Measurements from ENCODE around the gene FADS2.

Gene FADS2

GRCh38 chr11:61905801-61906521, 77.9 kb downstream of the FADS2 start:
- no peak for DNase-seq (ENCODE audit: low spot score)

DNA sequence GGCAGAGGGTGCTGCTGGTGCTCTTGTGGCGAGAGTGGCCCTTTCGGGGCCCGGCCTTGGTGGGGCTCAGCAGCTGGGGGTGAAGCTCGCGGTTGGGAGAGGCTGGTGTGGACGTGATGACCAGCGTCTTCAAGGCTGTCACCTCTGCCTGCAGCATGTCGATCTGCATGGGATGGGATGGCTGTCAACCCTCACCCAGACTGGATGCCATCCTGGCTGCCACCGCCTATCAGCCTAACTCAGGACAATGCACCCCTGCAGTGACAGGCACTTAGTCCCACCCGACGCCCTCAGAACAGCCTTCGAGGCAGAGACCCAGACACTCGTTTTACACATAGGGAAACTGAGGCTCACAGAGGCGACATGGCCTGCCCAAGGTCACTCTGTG, 78.4 kb downstream of the FADS2 start:
- DNase-seq (ENCODE audit: low spot score): no peak

GRCh38 chr11:61907282-61907681, 79.2 kb downstream of the FADS2 start:
- DNase-seq (ENCODE audit: low spot score): no peak

DNA sequence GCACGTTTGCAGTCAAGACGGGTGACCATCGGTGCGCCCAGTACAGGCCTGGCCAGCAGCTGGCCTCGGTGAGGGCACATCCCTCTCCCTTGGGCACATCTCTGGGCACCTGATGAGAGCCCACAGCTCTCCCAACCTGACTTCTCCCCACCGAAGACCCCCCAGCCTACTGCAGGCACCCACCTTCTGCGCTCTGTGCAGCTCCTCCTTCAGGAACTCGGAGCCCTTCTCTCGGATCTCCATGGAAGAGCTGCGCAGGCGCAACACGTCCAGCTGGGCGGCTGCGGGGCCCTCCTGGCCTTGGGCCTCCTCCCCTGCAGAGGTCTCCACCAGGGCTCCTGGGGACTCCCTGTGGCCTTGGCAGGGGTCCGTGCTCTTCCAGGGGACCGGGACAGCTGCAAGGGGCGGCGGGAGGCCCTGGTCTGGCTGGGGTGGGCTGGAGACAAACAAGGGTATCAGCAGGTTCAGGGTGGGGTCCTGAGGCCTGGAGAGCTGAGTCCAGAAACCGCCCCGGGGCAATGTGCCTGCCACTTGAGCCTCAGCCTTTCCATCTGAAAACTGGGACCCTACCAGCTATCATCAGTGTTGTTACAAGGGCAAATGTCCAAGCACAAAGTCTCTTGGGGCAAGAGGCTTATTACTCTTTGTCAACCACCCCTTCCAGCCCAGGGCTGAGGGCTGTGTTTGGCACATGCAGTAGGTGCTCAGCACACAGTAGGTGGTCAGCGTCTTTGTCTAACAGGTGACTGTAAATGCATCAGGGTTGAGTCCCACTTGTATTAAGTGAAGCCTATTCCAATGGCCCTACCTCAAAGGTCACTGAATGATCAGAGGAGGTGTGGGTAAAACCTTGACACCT, 80.0 kb downstream of the FADS2 start:
- DNase-seq (ENCODE audit: low spot score): no peak

GRCh38 chr11:61908730-61909316, 80.7 kb downstream of the FADS2 start:
- no peak for DNase-seq (ENCODE audit: low spot score)

DNA sequence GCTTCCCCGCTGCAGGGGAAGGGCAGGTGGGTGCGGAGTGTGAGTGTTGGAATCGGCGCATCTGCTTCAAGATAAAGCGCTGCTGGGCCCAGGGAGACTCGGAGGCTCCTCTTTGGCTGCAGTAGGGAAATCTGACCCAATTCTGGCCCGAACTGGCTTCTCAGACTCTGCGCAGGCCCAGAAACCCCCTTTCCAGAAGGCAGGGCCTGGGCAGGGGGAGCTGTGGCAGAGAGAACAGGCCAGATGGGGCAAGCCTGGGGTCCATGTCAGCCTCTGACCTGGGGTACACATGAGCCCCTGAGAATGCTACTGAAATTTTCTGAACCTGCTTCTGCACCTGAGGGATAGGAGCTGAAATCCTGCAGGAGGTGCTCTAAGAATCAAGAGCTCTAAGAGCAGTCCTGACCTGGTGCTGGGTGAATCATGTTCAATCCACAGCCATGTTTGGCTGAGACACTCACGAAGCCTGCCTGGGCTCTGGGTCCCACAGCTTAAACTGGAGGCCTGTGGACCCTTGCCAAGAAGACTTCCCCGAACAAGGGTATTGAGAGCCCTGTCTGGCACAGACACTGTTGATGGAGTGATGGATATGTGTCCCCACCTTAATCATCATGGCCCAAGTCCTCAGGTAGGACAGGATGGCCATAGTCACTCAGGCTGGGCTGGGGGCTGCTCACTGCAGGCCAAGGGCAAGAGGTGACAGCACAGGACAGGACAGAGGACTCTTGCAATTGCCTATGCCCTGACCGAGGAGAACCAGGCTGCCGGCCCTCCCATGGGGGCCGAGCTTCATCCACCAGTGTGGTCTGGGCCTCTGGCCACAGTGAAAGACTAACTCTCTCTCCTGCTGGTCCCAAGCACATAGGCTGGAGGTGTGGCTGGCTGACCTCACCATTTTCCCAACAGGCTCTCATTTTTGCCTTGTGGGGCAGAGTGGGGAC, 82.4 kb downstream of the FADS2 start:
- DNase-seq (ENCODE audit: low spot score): no peak

- DNase-seq (ENCODE audit: low spot score): no peak
Measured at GRCh38 chr11:61911128-61911700, 83.1 kb downstream of the FADS2 start.

- DNase-seq (ENCODE audit: low spot score): no peak
Measured at GRCh38 chr11:61911701-61912529, 83.8 kb downstream of the FADS2 start.

DNA sequence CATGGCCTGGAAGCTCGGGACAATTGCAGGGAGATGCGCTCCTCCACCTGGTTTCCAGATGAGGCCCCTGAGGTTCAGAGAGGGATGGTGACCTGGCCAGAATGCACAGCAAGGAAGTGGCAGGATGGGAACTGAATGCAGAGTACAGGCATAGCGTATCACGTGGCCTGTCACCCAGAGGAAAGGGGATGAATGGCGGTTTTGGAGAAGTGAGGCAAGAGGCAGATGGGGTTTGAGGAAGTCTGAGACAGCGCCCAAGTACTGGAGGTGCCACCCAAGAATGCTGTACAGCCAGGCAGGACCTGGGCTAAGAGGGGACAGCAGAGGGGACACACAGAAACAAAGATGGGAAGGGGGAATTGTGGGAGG, 84.4 kb downstream of the FADS2 start:
- no peak for DNase-seq (ENCODE audit: low spot score)

- DNase-seq (ENCODE audit: low spot score): no peak
Measured at GRCh38 chr11:61912991-61913698, 85.0 kb downstream of the FADS2 start.

DNA sequence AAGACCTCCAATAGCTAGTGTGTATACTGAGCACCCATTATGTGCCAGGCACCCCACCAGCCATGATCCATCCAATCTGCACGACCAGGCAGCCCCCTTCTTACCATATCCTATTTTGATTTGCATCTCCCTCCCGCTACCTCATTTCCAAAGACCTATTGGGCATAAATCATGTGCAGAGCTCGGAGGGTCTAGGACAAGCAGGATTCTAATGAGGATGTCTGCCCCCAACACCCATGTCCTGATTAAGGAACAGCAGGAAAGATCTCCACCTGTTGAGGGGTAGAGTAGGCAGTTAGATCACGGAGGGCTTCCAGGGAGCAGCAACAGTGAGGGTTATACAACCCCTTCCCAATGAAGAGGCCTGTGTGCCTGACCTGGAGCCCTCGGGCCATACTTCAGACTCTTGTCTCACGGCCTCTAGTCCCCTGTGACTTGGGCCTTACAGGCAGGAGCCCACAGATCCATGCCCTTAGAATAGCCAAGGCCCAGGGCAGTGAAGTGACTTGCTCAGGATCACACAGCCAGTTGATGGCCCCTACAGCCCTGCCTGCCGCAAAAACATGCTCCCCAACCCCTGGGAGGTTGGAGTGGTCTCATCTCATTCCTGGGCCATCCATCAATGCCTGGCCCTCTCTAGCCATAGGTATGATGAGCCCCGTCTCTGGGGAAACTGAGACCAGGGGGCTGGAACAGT, 85.7 kb downstream of the FADS2 start:
- DNase-seq (ENCODE audit: low spot score): no peak

DNA sequence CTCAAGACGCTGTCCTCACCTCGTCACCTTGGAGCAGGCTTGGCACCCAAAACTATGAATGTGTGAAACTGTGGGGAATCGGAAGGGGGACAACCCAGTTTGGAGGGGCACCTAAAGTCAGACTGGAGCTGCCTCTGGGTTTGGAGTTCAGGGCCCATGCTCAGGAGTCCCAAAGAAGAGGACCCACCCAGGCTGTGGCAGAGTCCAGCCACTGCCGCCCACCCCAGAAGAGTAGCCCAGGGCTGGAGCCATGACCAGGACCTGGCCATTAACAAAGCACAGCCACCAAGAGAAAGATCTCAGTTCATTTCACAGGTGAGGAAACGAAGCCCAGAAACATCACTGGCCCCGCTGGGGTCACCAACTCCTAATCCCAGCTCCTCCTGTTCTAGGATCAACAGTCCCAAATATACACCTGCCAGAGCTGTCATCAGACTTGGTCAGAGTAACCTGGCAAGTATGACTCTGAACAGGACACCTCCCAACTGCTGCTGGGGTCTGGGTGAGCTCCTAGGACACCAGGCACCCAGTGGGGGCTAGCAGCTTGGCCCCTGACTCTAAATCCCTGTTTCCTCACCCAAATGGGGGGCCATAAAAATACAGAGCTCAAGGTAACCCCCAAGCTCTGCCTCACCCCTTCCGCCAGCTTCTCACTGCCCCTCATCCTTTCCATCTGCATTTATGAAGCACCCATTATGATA, 86.5 kb downstream of the FADS2 start:
- DNase-seq (ENCODE audit: low spot score): no peak

DNA sequence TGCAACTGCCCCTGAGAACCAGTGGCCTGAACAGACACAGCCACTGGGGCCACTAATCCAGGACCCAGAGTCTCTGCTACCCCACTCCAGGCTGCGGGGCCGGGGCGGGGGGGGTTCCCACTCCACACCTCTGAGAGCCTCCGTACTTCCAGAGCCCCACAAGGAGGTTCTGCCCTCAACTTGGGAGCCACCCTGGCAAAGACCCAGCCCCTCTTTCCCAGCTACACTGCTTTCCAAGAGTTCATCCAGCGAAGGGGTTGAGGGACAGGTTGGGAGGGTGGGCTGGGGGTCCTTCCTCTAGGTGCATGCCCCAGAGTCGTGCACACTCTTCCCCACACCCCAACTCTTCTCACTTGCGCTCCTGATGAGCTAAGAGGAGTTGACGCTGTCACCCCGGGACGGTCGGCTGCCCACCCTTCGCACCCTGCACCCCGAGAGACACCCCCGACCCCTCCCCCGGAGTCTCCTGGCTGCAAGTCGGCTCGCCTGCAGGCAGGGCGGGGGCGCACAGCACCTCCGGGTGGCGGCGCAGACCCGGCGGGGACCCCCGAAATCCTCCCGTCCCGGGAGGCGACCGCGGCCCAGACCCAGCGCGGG, 88.7 kb downstream of the FADS2 start:
- no peak for DNase-seq (ENCODE audit: low spot score)
